ENCODE measurements around the gene SNX9. TPM values are rescaled to one million over a fixed set of nuclear protein-coding genes. Genes with fewer than 3 reads are reported as not detected.

The SNX9 gene
- total and polyA plus RNA-seq, 2 of the 4 experiments (the other 2 are of a cell fraction): 35.3 to 41.2 TPM

DNA sequence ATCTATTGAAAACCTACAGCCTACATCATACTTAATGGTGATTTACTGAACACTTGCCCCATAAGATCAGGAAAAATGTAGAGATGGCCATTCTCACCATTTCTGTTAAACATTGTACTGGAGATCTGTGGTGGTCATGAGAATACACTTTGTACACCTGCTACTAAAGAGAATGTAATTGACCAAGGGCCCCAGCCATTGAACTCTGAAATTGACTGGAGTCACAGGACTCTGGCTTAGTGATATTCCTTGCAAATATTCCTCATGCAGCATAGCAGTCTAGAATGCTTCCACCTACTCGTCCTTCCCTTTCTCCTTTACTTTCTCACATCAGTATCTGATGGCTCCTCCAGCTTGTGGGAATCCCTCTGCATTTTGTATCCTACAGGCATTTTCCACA is 37.4 kb upstream of the SNX9 start:
- in situ Hi-C loops (cut with MboI; ENCODE audit: low sequenced_read_pairs) (no loop called here), intact Hi-C loops (cut with micrococcal nuclease) (no loop called here), dilution Hi-C loops (cut with HindIII; ENCODE audit: low sequenced_read_pairs, unreplicated experiment) (no loop called here)
- Histone ChIP-seq H2AK9ac (replicated peaks; ENCODE audit: low read depth, low read length, poor library complexity) (no peak overlapping the region), H2BK15ac (ENCODE audit: low read depth, low read length) (no peak overlapping the region), H3K27ac (ENCODE audit: insufficient read depth, low read length) (no peak overlapping the region), H2BK5ac (ENCODE audit: low read depth, low read length, poor library complexity, severe bottlenecking) (no peak overlapping the region), H3K4me2 (ENCODE audit: low read depth, low read length) (no peak overlapping the region), H4K5ac (ENCODE audit: low read depth, low read length) (no peak overlapping the region), H2BK20ac (ENCODE audit: low read depth, low read length) (no peak overlapping the region), H3K9ac (ENCODE audit: low read depth, low read length) (no peak overlapping the region), H3K4me1 (ENCODE audit: control insufficient read depth, insufficient read depth, low read length) (peaks cover 2% of the 10 kb centered on the region), H3K23ac (ENCODE audit: low read depth, low read length) (no peak overlapping the region), H3K9me3 (ENCODE audit: control insufficient read depth, insufficient read depth, low read length) (no peaks in the 10 kb centered on the region), H2AK5ac (ENCODE audit: low read depth, low read length) (no peak overlapping the region), H4K91ac (ENCODE audit: insufficient read depth, low read depth, low read length) (no peak overlapping the region), H4K20me1 (ENCODE audit: insufficient read depth, low read length) (no peaks in the 10 kb centered on the region), H3K36me3 (ENCODE audit: control insufficient read depth, insufficient read depth, low read length) (no peaks in the 10 kb centered on the region), H3K56ac (ENCODE audit: extremely low read depth, insufficient read depth, low read length) (no peak overlapping the region), H2BK120ac (ENCODE audit: low read depth, low read length) (no peak overlapping the region), H3K9me1 (ENCODE audit: insufficient read depth, low read length) (peaks cover 3% of the 10 kb centered on the region), H3K18ac (ENCODE audit: low read depth, low read length) (no peak overlapping the region), H3K27me3 (ENCODE audit: control insufficient read depth, insufficient read depth, low read length) (no peaks in the 10 kb centered on the region), H4K8ac (ENCODE audit: low read depth in 2 of 2, low read length in 2 of 2) (no peak overlapping the region), H3K79me1 (ENCODE audit: low read depth in 1 of 2, low read length in 2 of 2) (no peaks in the 10 kb centered on the region), H3K14ac (replicated peaks; ENCODE audit: low read depth, low read length) (no peak overlapping the region), H3K4me3 (ENCODE audit: insufficient read depth, low read depth, low read length) (no peak overlapping the region), H3K4ac (ENCODE audit: low read depth, low read length) (no peak overlapping the region), H2AFZ (replicated peaks; ENCODE audit: low read length, poor library complexity) (no peak overlapping the region)
- DNase-seq: no peak
- no peak for TF ChIP-seq MXI1 (IDR thresholded peaks at IDR 0.05; ENCODE audit: borderline replicate concordance, low read depth, low read length)
- no peak for TF ChIP-seq CEBPB (IDR thresholded peaks at IDR 0.05; ENCODE audit: low read depth, low read length)
- no peak for TF ChIP-seq NFE2L2 (IDR thresholded peaks at IDR 0.05; ENCODE audit: low read depth, low read length)
- no peak for TF ChIP-seq POLR2A (IDR thresholded peaks at IDR 0.05; ENCODE audit: low read depth, low read length)
- TF ChIP-seq MAFK (IDR thresholded peaks at IDR 0.05; ENCODE audit: low read depth, low read length): no peak
- TF ChIP-seq RFX5 (IDR thresholded peaks at IDR 0.05; ENCODE audit: low read depth, low read length): no peak
- TF ChIP-seq MAZ (IDR thresholded peaks at IDR 0.05; ENCODE audit: borderline replicate concordance, low read depth, low read length): no peak
- no peak for TF ChIP-seq FOS (IDR thresholded peaks at IDR 0.05; ENCODE audit: low read depth, low read length)
- TF ChIP-seq RAD21 (IDR thresholded peaks at IDR 0.05; ENCODE audit: low read length): no peak
- TF ChIP-seq, protein P1, sequence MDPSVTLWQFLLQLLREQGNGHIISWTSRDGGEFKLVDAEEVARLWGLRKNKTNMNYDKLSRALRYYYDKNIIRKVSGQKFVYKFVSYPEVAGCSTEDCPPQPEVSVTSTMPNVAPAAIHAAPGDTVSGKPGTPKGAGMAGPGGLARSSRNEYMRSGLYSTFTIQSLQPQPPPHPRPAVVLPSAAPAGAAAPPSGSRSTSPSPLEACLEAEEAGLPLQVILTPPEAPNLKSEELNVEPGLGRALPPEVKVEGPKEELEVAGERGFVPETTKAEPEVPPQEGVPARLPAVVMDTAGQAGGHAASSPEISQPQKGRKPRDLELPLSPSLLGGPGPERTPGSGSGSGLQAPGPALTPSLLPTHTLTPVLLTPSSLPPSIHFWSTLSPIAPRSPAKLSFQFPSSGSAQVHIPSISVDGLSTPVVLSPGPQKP (IDR thresholded peaks at IDR 0.05; ENCODE audit: borderline replicate concordance, low read depth, low read length): no peak
- no peak for TF ChIP-seq RCOR1 (IDR thresholded peaks at IDR 0.05; ENCODE audit: insufficient replicate concordance, low read length)
- no peak for TF ChIP-seq CHD1 (IDR thresholded peaks at IDR 0.05; ENCODE audit: low read depth, low read length)
- no peak for TF ChIP-seq BHLHE40 (IDR thresholded peaks at IDR 0.05; ENCODE audit: low read depth, low read length)
- no TSS peak for BruUV-seq (replicated peaks)
- ChIA-PET POLR2A (ENCODE audit: unreplicated experiment) (no interaction called here), CTCF (no interaction called here)
- no peak for ATAC-seq (ENCODE audit: low read depth)
- WGBS, 2 experiments (ENCODE audit: extremely low coverage in 2 of 2, insufficient read length in 1 of 2): 83% methylated on average over 1 of the region's 1 CpG; no CpG with 5 or more reads in 1 of the 2 experiments

Measured in IMR-90 (cell line).